K562 treated with DMSO at 1 percent for 48 hours (cell line): ENCODE measurements around the gene EEF2K. TPM values are rescaled to one million over a fixed set of nuclear protein-coding genes. Genes with fewer than 3 reads are reported as not detected.

Experiments
- total RNA-seq: library from RNA; unstranded; fragments of 300-600 nt; gene quantifications from 2 replicates; pipeline ENCODE4 v1.2.3, GENCODE V29; 2022; ENCODE audit warnings: low replicate concordance; ENCODE audit errors: extremely low read depth

The EEF2K gene
- not detected in 2 replicates for total RNA-seq

GRCh38 chr16:22206013-22206841 lies at the start of gene EEF2K:
EEF2K (plus strand) TSS chr16:22206278; CDS start chr16:22225730, 19,452 bp downstream.

GRCh38 chr16:22161999-22162655 lies 44.0 kb upstream of the EEF2K start, which contains the start of gene SDR42E2:
SDR42E2 (plus strand) TSS chr16:22162506; CDS start chr16:22165583, 3,077 bp downstream.

GRCh38 chr16:22297114-22297870 lies 91.2 kb downstream of the EEF2K start, which contains the start of gene POLR3E:
POLR3E (plus strand) TSS chr16:22297409; CDS start chr16:22302969, 5,560 bp downstream.

Other genes with a start within 250 kb of the EEF2K start
- not detected in 2 replicates for gene PDZD9, start 205.2 kb upstream of the EEF2K start, total RNA-seq
- not detected in 2 replicates for gene MOSMO, start 198.2 kb upstream of the EEF2K start, total RNA-seq
- not detected in 2 replicates for gene VWA3A, start 113.7 kb upstream of the EEF2K start, total RNA-seq
- not detected in 2 replicates for gene SDR42E2, start 43.8 kb upstream of the EEF2K start, total RNA-seq
- gene POLR3E, start 91.1 kb downstream of the EEF2K start, total RNA-seq, result not detected in 2 replicates
- gene CDR2, start 168.3 kb downstream of the EEF2K start, total RNA-seq, result not detected in 2 replicates